HepG2 (cell line): ENCODE results near the gene CCDC85C. TPM values are rescaled to one million over a fixed set of nuclear protein-coding genes. Genes with fewer than 3 reads are reported as not detected.
A peak's percentile ranks its signal among the peaks of the same experiment; 100 is the strongest.

ENCODE experiments used
- ATF5 ChIP-seq: sonication (generic); formaldehyde crosslinking; IDR thresholded peaks from 2 replicates; pipeline ENCODE4 v1.4.0; 2020; ENCODE audit warnings: mild to moderate bottlenecking, low read depth, missing genetic modification reagents
- BRD4 ChIP-seq: sonication (generic); formaldehyde crosslinking; IDR thresholded peaks from 2 replicates; pipeline ENCODE4 v1.4.0; 2020; ENCODE audit warnings: missing genetic modification reagents
- GABPA ChIP-seq, 2 experiments: IDR thresholded peaks; 2 replicates each; pipeline ENCODE4 v1.6.1; 2011 to 2016; ENCODE audit warnings: low read depth in 2 of 2, low read length in 1 of 2, missing biosample characterization in 1 of 2, missing genetic modification characterization in 1 of 2
- HNRNPH1 ChIP-seq: fragments of 200-400 bp; formaldehyde crosslinking; optimal IDR thresholded peaks from 2 replicates; pipeline ENCODE3; 2017; ENCODE audit warnings: mild to moderate bottlenecking, low read depth, low read length
- NR1H2 ChIP-seq: sonication (generic); formaldehyde crosslinking; IDR thresholded peaks from 2 replicates; pipeline ENCODE4 v1.8.1; 2022; ENCODE audit warnings: low read depth, missing genetic modification reagents, borderline replicate concordance
- PAX8 ChIP-seq: sonication (generic); formaldehyde crosslinking; IDR thresholded peaks from 2 replicates; pipeline ENCODE4 v1.8.0; 2022; ENCODE audit warnings: mild to moderate bottlenecking, missing genetic modification reagents, borderline replicate concordance
- RARG ChIP-seq: sonication (generic); formaldehyde crosslinking; IDR thresholded peaks from 2 replicates; pipeline ENCODE4 v1.4.0; 2020; ENCODE audit warnings: low read depth, mild to moderate bottlenecking, missing genetic modification reagents
- SIN3B ChIP-seq: fragments of 150-350 bp; IDR thresholded peaks from 2 replicates; pipeline ENCODE4 v1.6.1; 2014; ENCODE audit warnings: low read length
- SNAPC5 ChIP-seq: sonication (generic); formaldehyde crosslinking; IDR thresholded peaks from 2 replicates; pipeline ENCODE4 v1.8.1; 2023; ENCODE audit warnings: mild to moderate bottlenecking, missing genetic modification reagents, borderline replicate concordance
- THAP9 ChIP-seq: sonication (generic); formaldehyde crosslinking; IDR thresholded peaks from 2 replicates; pipeline ENCODE4; 2020; ENCODE audit warnings: missing genetic modification reagents, mild to moderate bottlenecking, borderline replicate concordance
- ZKSCAN1 ChIP-seq: fragments of 150-350 bp; IDR thresholded peaks from 2 replicates; pipeline ENCODE4 v1.6.1; 2014; ENCODE audit warnings: low read length
- ZNF275 ChIP-seq: sonication (generic); formaldehyde crosslinking; IDR thresholded peaks from 2 replicates; pipeline ENCODE4 v1.8.0; 2022; ENCODE audit warnings: missing genetic modification reagents, mild to moderate bottlenecking, inconsistent platforms, borderline replicate concordance
- ZNF367 ChIP-seq: sonication (generic); formaldehyde crosslinking; IDR thresholded peaks from 2 replicates; pipeline ENCODE4 v1.4.0; 2020; ENCODE audit warnings: missing genetic modification reagents, borderline replicate concordance
- ZNF503 ChIP-seq: sonication (generic); formaldehyde crosslinking; IDR thresholded peaks from 2 replicates; pipeline ENCODE4 v1.4.0; 2020; ENCODE audit warnings: missing genetic modification reagents
- ZNF569 ChIP-seq: sonication (generic); formaldehyde crosslinking; IDR thresholded peaks from 2 replicates; pipeline ENCODE4 v1.5.0; 2020; ENCODE audit warnings: mild to moderate bottlenecking, missing genetic modification reagents, moderate library complexity, borderline replicate concordance
- ZNF574 ChIP-seq: sonication (generic); formaldehyde crosslinking; IDR thresholded peaks from 2 replicates; pipeline ENCODE4 v1.4.0; 2020; ENCODE audit warnings: missing genetic modification reagents
- ZNF639 ChIP-seq: conservative IDR thresholded peaks from 2 replicates; pipeline ENCODE4 v1.6.1; 2018; ENCODE audit warnings: missing genetic modification reagents
- ZNF761 ChIP-seq: sonication (generic); formaldehyde crosslinking; conservative IDR thresholded peaks from 2 replicates; pipeline ENCODE4 v1.4.0; 2020; ENCODE audit warnings: mild to moderate bottlenecking, missing genetic modification reagents
- polyA plus RNA-seq, 8 experiments: library from polyadenylated mRNA; depleted of rRNA in 3 of 8; stranded (reverse) in 7 of 8; unstranded in 1 of 8; fragments of >200 nt; fragmentation: Illumina TruSeq in 4 of 8; extraction: Trizol in 4 of 8; gene quantifications; 2 replicates each; pipeline versions ENCODE4 v1.2.1 to v1.2.3, GENCODE V29; 2011 to 2016; ENCODE audit warnings: low read depth in 4 of 8, missing spikeins in 1 of 8, mixed read lengths in 1 of 8; ENCODE audit not compliant: insufficient read depth in 1 of 8
- total RNA-seq, 5 experiments: library from RNA; depleted of rRNA; stranded (reverse); fragments of >200 nt; fragmentation: Illumina TruSeq; extraction: Trizol; gene quantifications; 2 replicates each; pipeline ENCODE4 v1.2.3, GENCODE V29; 2016; ENCODE audit warnings: low read depth in 1 of 5

CCDC85C gene
- total and polyA plus RNA-seq, 2 of the 13 experiments (the other 11 are each of a cell fraction or from before 2014, with no cell fraction given), result 18.8 to 43.8 TPM

GRCh38 chr14:99552021-99552553 lies 51.9 kb downstream of the CCDC85C start (continued):
- no peak for TF ChIP-seq ZNF367
- TF ChIP-seq SIN3B, result no peak
- TF ChIP-seq GABPA (IDR thresholded peaks at IDR 0.05; ENCODE audit: low read depth, low read length), result no peak
- TF ChIP-seq GABPA (CRISPR knock-in tag; IDR thresholded peaks at IDR 0.05; ENCODE audit: low read depth), result no peak
- no peak for TF ChIP-seq ZNF574 (CRISPR knock-in tag)
- 0 out of 2 replicates have a peak, but pooled peaks have one; percentile 46 for TF ChIP-seq RARG (CRISPR knock-in tag)
- no peak for TF ChIP-seq ZNF761 (CRISPR knock-in tag)
- TF ChIP-seq PAX8 (CRISPR knock-in tag), result peak; percentile 15; the same call in 1 of the 2 replicates
- no peak for TF ChIP-seq ZNF569 (CRISPR knock-in tag)
- no peak for TF ChIP-seq BRD4 (CRISPR knock-in tag)
- TF ChIP-seq SNAPC5 (CRISPR knock-in tag), result no peak
- TF ChIP-seq ZNF639 (CRISPR knock-in tag), result no peak
- no peak for TF ChIP-seq ZNF503
- no peak for TF ChIP-seq HNRNPH1
- TF ChIP-seq ZNF275, result no peak
- peak; percentile 3; the same call in 1 of the 2 replicates for TF ChIP-seq ATF5 (CRISPR knock-in tag)
- TF ChIP-seq ZKSCAN1, result no peak
- TF ChIP-seq THAP9 (CRISPR knock-in tag), result no peak
- 0 out of 2 replicates have a peak, but pooled peaks have one; percentile 6 for TF ChIP-seq NR1H2 (CRISPR knock-in tag)
